IMR-90 (cell line): ENCODE data around the gene ACSM3. TPM values are rescaled to one million over a fixed set of nuclear protein-coding genes. Genes with fewer than 3 reads are reported as not detected.
A peak's percentile ranks its signal among the peaks of the same experiment; 100 is the strongest.

Experiments
- ATAC-seq: fragments of 200-7000 bp; cut with Tn5 transposase; 2 replicates; pipeline ENCODE4 v1.9.1; 2020; ENCODE audit warnings: low read depth, mild to moderate bottlenecking, moderate library complexity
- BruUV-seq: library from RNA; stranded (reverse); fragments of 400-500 nt; replicated peaks from 2 replicates; lab custom pipeline; 2021; lab: Mats Ljungman, UMichigan
- CTCF ChIA-PET: fragments of 300-600 bp; formaldehyde crosslinking; extraction: SDS; loops from one replicate; lab custom pipeline; 2021; ENCODE audit warnings: antibody characterized with exemption; lab: Yijun Ruan, JAX
- POLR2A ChIA-PET: fragments of 300-600 bp; sonication (Branson Sonifier 250); formaldehyde crosslinking; loops from one replicate; lab custom pipeline; 2022; ENCODE audit warnings: antibody characterized with exemption; ENCODE audit not compliant: unreplicated experiment; lab: Charles Lee
- DNase-seq: peaks from one replicate; pipeline ENCODE4 v3.0.0; 2013
- H2AFZ ChIP-seq: replicated peaks from 2 replicates; pipeline ENCODE3; 2013; ENCODE audit warnings: low read length, mild to moderate bottlenecking; ENCODE audit not compliant: poor library complexity
- H2AK5ac ChIP-seq: 2 replicates; pipeline ENCODE4 v1.6.1; 2013; ENCODE audit warnings: low read depth, low read length, inconsistent platforms
- H2AK9ac ChIP-seq: replicated peaks from 2 replicates; pipeline ENCODE3; 2013; ENCODE audit warnings: mild to moderate bottlenecking, low read depth, low read length, moderate library complexity; ENCODE audit not compliant: poor library complexity
- H2BK120ac ChIP-seq: 2 replicates; pipeline ENCODE4 v1.6.1; 2013; ENCODE audit warnings: low read depth, low read length, inconsistent platforms
- H2BK15ac ChIP-seq: 3 replicates; pipeline ENCODE4 v1.6.1; 2013; ENCODE audit warnings: low read depth, low read length, inconsistent platforms
- H2BK20ac ChIP-seq: 2 replicates; pipeline ENCODE4 v1.6.1; 2013; ENCODE audit warnings: low read depth, mild to moderate bottlenecking, inconsistent platforms, low read length, moderate library complexity
- H2BK5ac ChIP-seq: 2 replicates; pipeline ENCODE4 v1.6.1; 2013; ENCODE audit warnings: mild to moderate bottlenecking, low read depth, low read length, inconsistent platforms; ENCODE audit not compliant: poor library complexity, severe bottlenecking
- H3K14ac ChIP-seq: replicated peaks from 2 replicates; pipeline ENCODE4 v1.6.1; 2013; ENCODE audit warnings: low read depth, low read length, inconsistent platforms
- H3K18ac ChIP-seq: 2 replicates; pipeline ENCODE4 v1.6.1; 2013; ENCODE audit warnings: low read depth, low read length, control low read depth
- H3K23ac ChIP-seq: 2 replicates; pipeline ENCODE4 v1.6.1; 2013; ENCODE audit warnings: low read depth, low read length, inconsistent platforms
- H3K27ac ChIP-seq: 2 replicates; pipeline ENCODE4 v1.5.1; 2013; ENCODE audit warnings: mild to moderate bottlenecking, control low read depth, low read length; ENCODE audit not compliant: insufficient read depth
- H3K27me3 ChIP-seq: 2 replicates; pipeline ENCODE4 v1.6.1; 2013; ENCODE audit warnings: low read length; ENCODE audit not compliant: control insufficient read depth, insufficient read depth
- H3K36me3 ChIP-seq: 2 replicates; pipeline ENCODE4 v1.6.1; 2013; ENCODE audit warnings: low read length, mixed read lengths; ENCODE audit not compliant: control insufficient read depth, insufficient read depth
- H3K4ac ChIP-seq: 2 replicates; pipeline ENCODE4 v1.6.1; 2013; ENCODE audit warnings: low read depth, low read length, inconsistent platforms
- H3K4me1 ChIP-seq: 2 replicates; pipeline ENCODE4 v1.6.1; 2013; ENCODE audit warnings: low read length, mixed read lengths; ENCODE audit not compliant: control insufficient read depth, insufficient read depth
- H3K4me2 ChIP-seq: 2 replicates; pipeline ENCODE4 v1.6.1; 2013; ENCODE audit warnings: low read depth, mild to moderate bottlenecking, control low read depth, low read length, moderate library complexity
- H3K4me3 ChIP-seq: 2 replicates; pipeline ENCODE4 v1.5.1; 2013; ENCODE audit warnings: low read depth, mild to moderate bottlenecking, control low read depth, low read length, moderate library complexity; ENCODE audit not compliant: insufficient read depth
- H3K56ac ChIP-seq: 2 replicates; pipeline ENCODE4 v1.6.1; 2013; ENCODE audit warnings: low read length, inconsistent platforms; ENCODE audit not compliant: insufficient read depth; ENCODE audit errors: extremely low read depth
- H3K79me1 ChIP-seq, 2 experiments: 2 replicates each; pipeline ENCODE4 v1.6.1; 2013; ENCODE audit warnings: low read length in 2 of 2, inconsistent platforms in 1 of 2, low read depth in 1 of 2
- H3K9ac ChIP-seq: 2 replicates; pipeline ENCODE4 v1.6.1; 2013; ENCODE audit warnings: low read depth, low read length, control low read depth
- H3K9me1 ChIP-seq: 2 replicates; pipeline ENCODE4 v1.6.1; 2013; ENCODE audit warnings: low read length, inconsistent platforms; ENCODE audit not compliant: insufficient read depth
- H3K9me3 ChIP-seq: 2 replicates; pipeline ENCODE4 v1.6.1; 2013; ENCODE audit warnings: low read length; ENCODE audit not compliant: control insufficient read depth, insufficient read depth
- H4K20me1 ChIP-seq: 2 replicates; pipeline ENCODE4 v1.6.1; 2013; ENCODE audit warnings: low read length, inconsistent platforms; ENCODE audit not compliant: insufficient read depth
- H4K5ac ChIP-seq: 2 replicates; pipeline ENCODE4 v1.6.1; 2013; ENCODE audit warnings: mild to moderate bottlenecking, low read depth, low read length, control low read depth
- H4K8ac ChIP-seq, 2 experiments: 2 replicates each; pipeline ENCODE4 v1.6.1; 2013; ENCODE audit warnings: low read depth in 2 of 2, low read length in 2 of 2, control low read depth in 1 of 2, inconsistent platforms in 1 of 2
- H4K91ac ChIP-seq: 2 replicates; pipeline ENCODE4 v1.6.1; 2013; ENCODE audit warnings: low read depth, low read length, inconsistent platforms; ENCODE audit not compliant: insufficient read depth
- BHLHE40 ChIP-seq: fragments of 150-350 bp; IDR thresholded peaks from 2 replicates; pipeline ENCODE4 v1.6.1; 2016; ENCODE audit warnings: mild to moderate bottlenecking, low read depth, low read length
- CHD1 ChIP-seq: IDR thresholded peaks from 2 replicates; pipeline ENCODE4 v1.6.1; 2012; ENCODE audit warnings: low read depth, low read length, improper control_type of control experiment
- ELK1 ChIP-seq: fragments of 150-350 bp; IDR thresholded peaks from 2 replicates; pipeline ENCODE4 v1.6.1; 2016; ENCODE audit warnings: low read depth, mild to moderate bottlenecking, low read length, moderate library complexity, borderline replicate concordance
- FOS ChIP-seq: fragments of 150-350 bp; IDR thresholded peaks from 2 replicates; pipeline ENCODE4 v1.6.1; 2016; ENCODE audit warnings: low read depth, low read length
- MAFK ChIP-seq: IDR thresholded peaks from 2 replicates; pipeline ENCODE4 v1.6.1; 2012; ENCODE audit warnings: low read depth, low read length, improper control_type of control experiment
- MAZ ChIP-seq: IDR thresholded peaks from 2 replicates; pipeline ENCODE4 v1.6.1; 2012; ENCODE audit warnings: low read depth, mild to moderate bottlenecking, low read length, improper control_type of control experiment, moderate library complexity, borderline replicate concordance
- MXI1 ChIP-seq: IDR thresholded peaks from 2 replicates; pipeline ENCODE4 v1.6.1; 2012; ENCODE audit warnings: low read depth, mild to moderate bottlenecking, low read length, moderate library complexity, borderline replicate concordance
- POLR2A ChIP-seq: IDR thresholded peaks from 2 replicates; pipeline ENCODE4 v1.6.1; 2012; ENCODE audit warnings: mild to moderate bottlenecking, low read depth, low read length
- RCOR1 ChIP-seq: IDR thresholded peaks from 2 replicates; pipeline ENCODE4 v1.6.1; 2012; ENCODE audit warnings: mild to moderate bottlenecking, low read length, improper control_type of control experiment; ENCODE audit not compliant: insufficient replicate concordance
- RFX5 ChIP-seq: IDR thresholded peaks from 2 replicates; pipeline ENCODE4 v1.8.0; 2012; ENCODE audit warnings: low read depth, mild to moderate bottlenecking, low read length, moderate library complexity
- SMC3 ChIP-seq: fragments of 150-350 bp; IDR thresholded peaks from 2 replicates; pipeline ENCODE4 v1.6.1; 2016; ENCODE audit warnings: low read depth, mild to moderate bottlenecking, antibody characterized with exemption, low read length, moderate library complexity
- WGBS, 2 experiments: methylation state at CpG; one replicate each; pipeline versions ENCODE4 v1.1.5 to v1.1.7; 2013; ENCODE audit warnings: missing lambda C conversion rate in 2 of 2; ENCODE audit not compliant: insufficient read length in 1 of 2; ENCODE audit errors: extremely low coverage in 2 of 2; 5-methylcytosine and 5-hydroxymethylcytosine counted together
- dilution Hi-C: fragments of 300-500 bp; cut with HindIII; formaldehyde crosslinking; loops from one replicate; pipeline ENCODE4 v1.14.3; 2018; ENCODE audit warnings: low sequenced_read_pairs; ENCODE audit not compliant: unreplicated experiment
- in situ Hi-C: fragments of 300-500 bp; cut with MboI; formaldehyde crosslinking; loops from 3 replicates; pipeline ENCODE4 v1.14.3; 2019; ENCODE audit warnings: low sequenced_read_pairs, inconsistent platforms, mixed read lengths
- intact Hi-C: fragments of 100-400 bp; cut with micrococcal nuclease; formaldehyde crosslinking; loops from 2 replicates; pipeline ENCODE4 v1.10.0; 2022
- polyA plus RNA-seq, 3 experiments: library from polyadenylated mRNA; depleted of rRNA; stranded (reverse); fragments of >200 nt; gene quantifications; 2 replicates each; pipeline ENCODE4 v1.2.3, GENCODE V29; 2012; ENCODE audit warnings: low replicate concordance in 1 of 3
- total RNA-seq: library from RNA; depleted of rRNA; stranded (reverse); fragments of >200 nt; gene quantifications from 2 replicates; pipeline ENCODE4 v1.2.3, GENCODE V29; 2012
- TF ChIP-seq, protein P1 (sequence below): conservative IDR thresholded peaks from 2 replicates; pipeline ENCODE4 v1.5.1; 2012; ENCODE audit warnings: mild to moderate bottlenecking, low read depth, low read length, improper control_type of control experiment
- TF ChIP-seq, protein P2 (sequence below): fragments of 150-350 bp; IDR thresholded peaks from 2 replicates; pipeline ENCODE4 v1.6.1; 2017; ENCODE audit warnings: mild to moderate bottlenecking, antibody characterized with exemption, low read length, low read depth

ACSM3 gene
- total and polyA plus RNA-seq, 2 of the 4 experiments (the other 2 are of a cell fraction) = 0.50 to 0.54 TPM

DNA sequence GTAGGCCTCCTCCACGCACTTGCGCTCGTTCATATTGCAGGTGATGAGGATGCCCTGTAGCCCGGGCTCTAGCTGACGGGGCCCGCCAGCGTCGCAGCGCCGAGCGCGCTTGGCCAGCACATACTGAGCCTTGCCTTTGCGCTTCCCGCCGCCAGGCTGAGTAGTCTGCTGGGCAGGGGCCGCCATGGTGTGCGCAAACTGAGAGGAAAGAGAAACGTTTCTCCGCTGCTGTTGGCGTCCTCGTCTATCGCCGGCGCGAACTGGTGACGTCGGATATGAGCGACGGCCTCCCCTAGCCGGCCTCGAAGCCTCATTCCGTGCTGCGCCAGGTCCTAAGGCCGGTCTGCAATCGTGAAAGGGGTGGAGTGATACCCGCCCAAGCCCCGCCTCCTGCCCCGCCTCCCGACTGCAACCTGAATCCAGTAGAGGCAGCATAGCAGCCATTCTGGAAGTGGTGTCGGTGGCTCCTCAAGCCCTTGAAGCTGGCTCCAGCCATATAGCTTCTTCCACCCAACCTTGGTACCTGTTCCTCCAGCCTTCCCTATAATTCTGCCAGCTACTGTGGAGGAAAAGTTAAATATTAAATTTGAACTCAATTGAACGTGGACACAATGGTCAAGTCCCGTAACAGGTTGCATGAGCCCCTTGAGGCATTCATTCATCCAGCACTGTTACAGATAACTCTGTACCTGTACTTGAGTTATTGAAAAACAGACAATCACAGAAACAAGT, 22.1 kb upstream of the ACSM3 start, which contains the start of gene THUMPD1:
TSS of gene THUMPD1 (minus strand) at position 265 of the 732 bp plus-strand sequence. CDS start at position 186, 79 bp downstream.
- Histone ChIP-seq H3K27ac (peak within 1 kb of the TSS; percentile 92), H2AFZ (peak within 1 kb of the TSS; percentile 95), H2AK9ac (peak within 1 kb of the TSS; percentile 59), H3K23ac (peak within 1 kb of the TSS; percentile 58), H3K79me1 (peaks cover 19 to 24% of the 10 kb centered on the region in 2 experiments), H3K4me3 (peak within 1 kb of the TSS; percentile 92), H3K4me2 (peak within 1 kb of the TSS; percentile 85), H3K18ac (peak within 1 kb of the TSS; percentile 48; the same call in 1 of the 2 replicates), H3K4ac (peak within 1 kb of the TSS; percentile 81), H3K56ac (peak within 1 kb of the TSS; percentile 72), H3K9ac (peak within 1 kb of the TSS; percentile 94), H3K27me3 (no peaks in the 10 kb centered on the region), H3K14ac (peak within 1 kb of the TSS; percentile 64), H4K20me1 (peaks cover 28% of the 10 kb centered on the region), H3K9me1 (no peaks in the 10 kb centered on the region), H2AK5ac (no peak within 1 kb of the TSS), H2BK15ac (no peak within 1 kb of the TSS), H2BK20ac (no peak within 1 kb of the TSS), H3K36me3 (peaks cover 9% of the 10 kb centered on the region), H4K8ac (peak within 1 kb of the TSS; percentile 49 to 87), H4K5ac (peak within 1 kb of the TSS; percentile 89), H3K9me3 (no peaks in the 10 kb centered on the region), H3K4me1 (peaks cover 2% of the 10 kb centered on the region), H2BK120ac (0 out of 2 replicates have a peak within 1 kb of the TSS, but pooled peaks have one; percentile 16), H2BK5ac (peak within 1 kb of the TSS; percentile 88), H4K91ac (peak within 1 kb of the TSS; percentile 69)
- dilution Hi-C loops (no loop called here), intact Hi-C loops (loop anchor here (1.0 kb wide), 1 partner anchor 22 kb away; no protein-coding TSS in a partner anchor), in situ Hi-C loops (no loop called here)
- BruUV-seq = no TSS peak
- ATAC-seq (peak; percentile 97), DNase-seq (peak; percentile 94)
- CTCF ChIA-PET = interaction anchor here (1.0 kb wide), 1 partner anchor 33 kb away, joined by 5 read pairs; no protein-coding TSS in a partner anchor
- WGBS, 2 experiments = 8% methylated on average over 19 of the region's 42 CpGs; no CpG with 5 or more reads in 1 of the 2 experiments
- POLR2A ChIA-PET = interaction anchor here (0.6 kb wide), 1 partner anchor 33 kb away, joined by 4 read pairs; no protein-coding TSS in a partner anchor
- TF ChIP-seq POLR2A = peak; percentile 68; the same call in 1 of the 2 replicates
- TF ChIP-seq, protein P1, sequence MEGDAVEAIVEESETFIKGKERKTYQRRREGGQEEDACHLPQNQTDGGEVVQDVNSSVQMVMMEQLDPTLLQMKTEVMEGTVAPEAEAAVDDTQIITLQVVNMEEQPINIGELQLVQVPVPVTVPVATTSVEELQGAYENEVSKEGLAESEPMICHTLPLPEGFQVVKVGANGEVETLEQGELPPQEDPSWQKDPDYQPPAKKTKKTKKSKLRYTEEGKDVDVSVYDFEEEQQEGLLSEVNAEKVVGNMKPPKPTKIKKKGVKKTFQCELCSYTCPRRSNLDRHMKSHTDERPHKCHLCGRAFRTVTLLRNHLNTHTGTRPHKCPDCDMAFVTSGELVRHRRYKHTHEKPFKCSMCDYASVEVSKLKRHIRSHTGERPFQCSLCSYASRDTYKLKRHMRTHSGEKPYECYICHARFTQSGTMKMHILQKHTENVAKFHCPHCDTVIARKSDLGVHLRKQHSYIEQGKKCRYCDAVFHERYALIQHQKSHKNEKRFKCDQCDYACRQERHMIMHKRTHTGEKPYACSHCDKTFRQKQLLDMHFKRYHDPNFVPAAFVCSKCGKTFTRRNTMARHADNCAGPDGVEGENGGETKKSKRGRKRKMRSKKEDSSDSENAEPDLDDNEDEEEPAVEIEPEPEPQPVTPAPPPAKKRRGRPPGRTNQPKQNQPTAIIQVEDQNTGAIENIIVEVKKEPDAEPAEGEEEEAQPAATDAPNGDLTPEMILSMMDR = 0 out of 2 replicates have a peak, but pooled peaks have one; percentile 13
- peak; percentile 70 for TF ChIP-seq MXI1
- TF ChIP-seq SMC3 = no peak
- no peak for TF ChIP-seq ELK1
- TF ChIP-seq FOS = 0 out of 2 replicates have a peak, but pooled peaks have one; percentile 11
- TF ChIP-seq, protein P2, sequence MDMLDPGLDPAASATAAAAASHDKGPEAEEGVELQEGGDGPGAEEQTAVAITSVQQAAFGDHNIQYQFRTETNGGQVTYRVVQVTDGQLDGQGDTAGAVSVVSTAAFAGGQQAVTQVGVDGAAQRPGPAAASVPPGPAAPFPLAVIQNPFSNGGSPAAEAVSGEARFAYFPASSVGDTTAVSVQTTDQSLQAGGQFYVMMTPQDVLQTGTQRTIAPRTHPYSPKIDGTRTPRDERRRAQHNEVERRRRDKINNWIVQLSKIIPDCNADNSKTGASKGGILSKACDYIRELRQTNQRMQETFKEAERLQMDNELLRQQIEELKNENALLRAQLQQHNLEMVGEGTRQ = no peak
- TF ChIP-seq RFX5 = no peak
- TF ChIP-seq RCOR1 = no peak
- no peak for TF ChIP-seq MAFK
- no peak for TF ChIP-seq CHD1
- peak; percentile 60; the same call in 1 of the 2 replicates for TF ChIP-seq MAZ
- TF ChIP-seq BHLHE40 = no peak
